ENCODE results near the gene LOXL3.
"Not testable (repeated sequence)": the region's sequence is repeated elsewhere in the genome, so short reads cannot be mapped to it uniquely, and the experiment has no call there.

LOXL3 gene

DNA sequence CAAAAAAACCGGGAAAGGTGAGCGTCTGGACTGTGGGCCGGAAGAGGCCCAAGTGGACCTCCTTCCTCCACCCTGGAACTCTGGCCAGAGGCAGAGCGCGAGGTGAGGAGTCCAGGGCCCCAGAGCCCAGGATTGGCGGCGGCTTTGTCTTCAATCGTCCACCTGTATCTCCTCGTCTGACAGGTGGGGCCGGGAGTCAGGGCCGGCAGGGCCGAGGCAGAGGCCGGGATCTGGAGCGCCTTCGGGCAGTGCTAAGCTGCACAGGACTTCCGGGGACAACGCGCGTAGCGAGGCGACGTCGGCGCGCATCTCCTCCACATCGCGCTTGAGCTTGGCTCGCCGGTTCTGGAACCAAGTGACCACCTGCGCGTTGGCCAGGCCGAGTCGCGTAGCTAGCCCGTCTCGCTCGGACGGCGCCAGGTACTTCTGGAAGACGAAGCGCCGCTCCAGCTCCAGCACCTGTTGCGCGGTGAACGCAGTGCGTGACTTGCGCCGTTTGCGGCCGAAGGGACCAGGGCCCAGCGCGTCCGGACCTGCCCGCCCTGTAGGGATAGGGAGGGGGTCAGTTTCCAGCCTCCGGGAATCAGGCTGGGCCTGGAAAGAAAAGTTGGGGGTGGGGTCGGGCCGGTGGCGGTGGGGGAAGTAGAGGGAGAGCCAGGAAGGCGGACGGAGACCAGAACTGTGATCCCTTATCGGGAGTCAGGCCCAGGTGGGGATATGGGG, 55.8 kb downstream of the LOXL3 start:
- intact Hi-C loops (cut with micrococcal nuclease), result loop anchor here (5.0 kb wide), 1 partner anchor 34 kb away; no protein-coding TSS in a partner anchor
- Mint-ChIP-seq H3K27me3 (peaks cover 67% of the 10 kb centered on the region), H3K36me3 (ENCODE audit: low read depth) (peaks cover 19% of the 10 kb centered on the region), H3K4me1 (ENCODE audit: low read depth) (peaks cover 46% of the 10 kb centered on the region), H3K9me3 (no peaks in the 10 kb centered on the region), H3K4me3 (peak overlapping the region; percentile 69), H3K27ac (peak overlapping the region; percentile 45)

DNA sequence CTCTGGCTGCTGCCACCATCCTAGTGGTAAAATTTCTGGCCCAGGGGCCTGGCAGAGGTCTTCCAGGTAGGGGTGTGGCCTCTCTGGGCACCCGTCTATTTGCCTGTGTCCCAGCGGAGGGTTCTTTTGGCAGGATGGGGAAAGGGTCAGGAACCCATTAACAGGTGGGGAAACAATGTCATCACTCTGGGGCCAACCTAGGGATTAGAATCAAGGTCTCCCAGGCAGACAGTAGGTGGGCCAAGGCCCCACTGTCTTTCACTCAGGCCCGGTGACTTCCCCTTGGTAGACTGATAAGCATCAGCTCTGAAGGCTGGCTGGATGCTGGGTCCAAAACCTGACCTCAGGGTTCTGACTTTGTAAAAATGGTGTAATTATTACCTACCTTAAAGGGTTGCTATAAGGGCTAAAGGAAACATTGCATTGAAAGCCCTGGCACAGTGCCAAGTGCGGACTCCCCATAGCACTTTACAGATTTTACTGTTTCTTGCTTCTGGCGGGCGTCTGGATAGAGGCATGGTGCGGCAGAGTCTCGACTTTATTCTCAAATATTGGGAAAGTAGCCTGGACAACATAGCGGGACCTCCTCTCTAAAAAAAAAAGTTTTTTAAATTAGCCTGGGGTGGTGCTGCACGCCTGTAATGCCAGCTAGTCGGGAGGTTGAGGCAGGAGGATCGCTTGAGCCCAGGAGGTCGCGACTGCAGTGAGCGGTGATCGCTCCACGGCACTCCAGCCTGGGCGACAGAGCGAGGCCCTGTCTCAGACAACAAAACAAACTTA, 56.6 kb downstream of the LOXL3 start:
- Mint-ChIP-seq H3K9me3 (no peaks in the 10 kb centered on the region), H3K27ac (no peak overlapping the region), H3K27me3 (peaks cover 64% of the 10 kb centered on the region), H3K36me3 (ENCODE audit: low read depth) (peaks cover 21% of the 10 kb centered on the region), H3K4me3 (peak overlapping the region; percentile 69), H3K4me1 (ENCODE audit: low read depth) (peaks cover 40% of the 10 kb centered on the region)
- intact Hi-C loops (cut with micrococcal nuclease), result loop anchor here (5.0 kb wide), 1 partner anchor 35 kb away; no protein-coding TSS in a partner anchor

GRCh38 chr2:74495440-74495839, 58.3 kb downstream of the LOXL3 start:
- no peak overlapping the region for H3K27ac Mint-ChIP-seq
- peaks cover 29% of the 10 kb centered on the region for H3K4me1 Mint-ChIP-seq (ENCODE audit: low read depth)
- intact Hi-C loops (cut with micrococcal nuclease), result loop anchor here (5.0 kb wide), 1 partner anchor 37 kb away; no protein-coding TSS in a partner anchor
- H3K4me3 Mint-ChIP-seq, result no peak overlapping the region
- H3K27me3 Mint-ChIP-seq, result peaks cover 47% of the 10 kb centered on the region
- H3K9me3 Mint-ChIP-seq, result no peaks in the 10 kb centered on the region
- H3K36me3 Mint-ChIP-seq (ENCODE audit: low read depth), result peaks cover 38% of the 10 kb centered on the region

DNA sequence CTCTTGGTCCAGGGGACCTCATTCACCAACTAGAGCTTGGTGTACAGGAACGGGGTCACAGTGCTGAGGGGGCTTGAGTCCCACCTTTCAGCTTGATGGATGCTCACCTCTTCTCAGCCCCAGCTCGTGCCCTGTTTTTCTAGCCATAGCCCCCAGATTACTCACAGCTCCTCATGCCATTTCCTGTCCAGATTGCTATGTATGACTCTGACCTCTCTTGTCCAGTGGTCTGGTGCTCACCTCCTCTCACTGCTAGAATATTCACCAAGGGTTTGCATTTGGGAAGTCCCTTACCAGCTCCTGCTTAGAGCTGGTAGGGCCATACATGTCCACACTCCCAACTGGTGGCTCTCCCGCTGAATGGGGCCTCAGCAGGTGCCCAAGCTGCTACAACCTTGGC, 60.2 kb downstream of the LOXL3 start:
- no peak overlapping the region for H3K4me3 Mint-ChIP-seq
- intact Hi-C loops (cut with micrococcal nuclease), result no loop called here
- no peak overlapping the region for H3K27ac Mint-ChIP-seq
- H3K36me3 Mint-ChIP-seq (ENCODE audit: low read depth), result peaks cover 57% of the 10 kb centered on the region
- H3K27me3 Mint-ChIP-seq, result peaks cover 28% of the 10 kb centered on the region
- peaks cover 13% of the 10 kb centered on the region for H3K4me1 Mint-ChIP-seq (ENCODE audit: low read depth)
- no peaks in the 10 kb centered on the region for H3K9me3 Mint-ChIP-seq

GRCh38 chr2:74491648-74492544, 61.8 kb downstream of the LOXL3 start:
- Mint-ChIP-seq H3K36me3 (ENCODE audit: low read depth) (peaks cover 63% of the 10 kb centered on the region), H3K27ac (no peak overlapping the region), H3K9me3 (no peaks in the 10 kb centered on the region), H3K27me3 (peaks cover 13% of the 10 kb centered on the region), H3K4me3 (no peak overlapping the region), H3K4me1 (ENCODE audit: low read depth) (peaks cover 2% of the 10 kb centered on the region)
- intact Hi-C loops (cut with micrococcal nuclease), result no loop called here

GRCh38 chr2:74489906-74490305, 63.8 kb downstream of the LOXL3 start:
- no peaks in the 10 kb centered on the region for H3K27me3 Mint-ChIP-seq
- no peak overlapping the region for H3K27ac Mint-ChIP-seq
- peaks cover 83% of the 10 kb centered on the region for H3K36me3 Mint-ChIP-seq (ENCODE audit: low read depth)
- H3K4me1 Mint-ChIP-seq (ENCODE audit: low read depth), result peaks cover 8% of the 10 kb centered on the region
- H3K4me3 Mint-ChIP-seq, result no peak overlapping the region
- intact Hi-C loops (cut with micrococcal nuclease), result no loop called here
- H3K9me3 Mint-ChIP-seq, result no peaks in the 10 kb centered on the region

DNA sequence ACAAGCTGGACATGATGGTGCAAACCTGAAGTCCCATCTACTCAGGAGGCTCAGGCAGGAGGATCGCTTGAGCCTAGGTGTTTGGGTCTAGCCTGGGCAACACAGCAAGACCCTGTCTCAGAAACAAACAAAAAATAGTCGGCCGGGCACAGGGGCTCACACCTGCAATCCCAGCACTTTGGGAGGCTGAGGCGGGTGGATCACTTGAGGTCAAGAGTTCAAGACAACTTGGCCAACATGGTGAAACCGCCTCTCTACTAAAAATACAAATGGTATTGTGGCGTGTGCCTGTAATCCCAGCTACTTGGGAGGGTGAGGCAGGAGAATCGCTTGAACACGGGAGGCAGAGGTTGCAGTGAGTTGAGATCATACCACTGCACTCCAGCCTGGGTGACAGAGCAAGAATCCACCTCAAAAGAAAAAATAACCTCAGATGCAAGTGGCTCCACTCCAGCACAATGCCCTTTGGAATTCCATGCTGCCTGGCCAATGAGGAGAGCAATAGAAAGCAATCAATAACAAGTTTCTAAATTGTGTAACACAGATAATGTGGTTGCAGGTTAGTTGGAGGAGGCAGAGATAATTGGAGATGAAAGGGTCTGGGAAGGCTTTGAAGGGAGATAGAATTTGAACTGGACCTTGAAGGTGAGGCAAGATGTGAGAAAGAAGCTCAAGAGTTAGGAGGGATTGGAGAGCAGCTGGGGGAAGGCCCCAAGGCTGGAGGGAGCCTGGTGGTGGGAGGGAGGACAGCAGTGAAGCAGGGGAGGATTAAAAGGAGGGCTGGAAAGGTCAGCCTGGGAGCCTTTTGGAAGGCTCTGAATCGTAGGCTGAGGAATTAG, 64.9 kb downstream of the LOXL3 start:
- H3K4me1 Mint-ChIP-seq (ENCODE audit: low read depth), result peaks cover 15% of the 10 kb centered on the region

GRCh38 chr2:74486141-74486540, 67.6 kb downstream of the LOXL3 start:
- intact Hi-C loops (cut with micrococcal nuclease), result no loop called here
- H3K36me3 Mint-ChIP-seq (ENCODE audit: low read depth), result peaks cover 70% of the 10 kb centered on the region
- H3K4me1 Mint-ChIP-seq (ENCODE audit: low read depth), result peaks cover 32% of the 10 kb centered on the region
- no peaks in the 10 kb centered on the region for H3K27me3 Mint-ChIP-seq
- no peak overlapping the region for H3K27ac Mint-ChIP-seq
- no peaks in the 10 kb centered on the region for H3K9me3 Mint-ChIP-seq
- H3K4me3 Mint-ChIP-seq, result no peak overlapping the region

More for the DNA sequence above, 64.9 kb downstream of the LOXL3 start:
- Mint-ChIP-seq H3K4me3 (no peak overlapping the region), H3K27me3 (no peaks in the 10 kb centered on the region), H3K9me3 (no peaks in the 10 kb centered on the region), H3K27ac (no peak overlapping the region), H3K36me3 (ENCODE audit: low read depth) (peaks cover 80% of the 10 kb centered on the region)
- intact Hi-C loops (cut with micrococcal nuclease), result no loop called here

GRCh38 chr2:74483675-74484164, 70.0 kb downstream of the LOXL3 start:
- H3K4me3 Mint-ChIP-seq, result peak overlapping the region; percentile 97
- intact Hi-C loops (cut with micrococcal nuclease), result loop anchor here (1.0 to 2.0 kb wide), 5 partner anchors 29 to 104 kb away; partner anchors contain the start of genes AUP1, C2orf81, DOK1 and HTRA2

DNA sequence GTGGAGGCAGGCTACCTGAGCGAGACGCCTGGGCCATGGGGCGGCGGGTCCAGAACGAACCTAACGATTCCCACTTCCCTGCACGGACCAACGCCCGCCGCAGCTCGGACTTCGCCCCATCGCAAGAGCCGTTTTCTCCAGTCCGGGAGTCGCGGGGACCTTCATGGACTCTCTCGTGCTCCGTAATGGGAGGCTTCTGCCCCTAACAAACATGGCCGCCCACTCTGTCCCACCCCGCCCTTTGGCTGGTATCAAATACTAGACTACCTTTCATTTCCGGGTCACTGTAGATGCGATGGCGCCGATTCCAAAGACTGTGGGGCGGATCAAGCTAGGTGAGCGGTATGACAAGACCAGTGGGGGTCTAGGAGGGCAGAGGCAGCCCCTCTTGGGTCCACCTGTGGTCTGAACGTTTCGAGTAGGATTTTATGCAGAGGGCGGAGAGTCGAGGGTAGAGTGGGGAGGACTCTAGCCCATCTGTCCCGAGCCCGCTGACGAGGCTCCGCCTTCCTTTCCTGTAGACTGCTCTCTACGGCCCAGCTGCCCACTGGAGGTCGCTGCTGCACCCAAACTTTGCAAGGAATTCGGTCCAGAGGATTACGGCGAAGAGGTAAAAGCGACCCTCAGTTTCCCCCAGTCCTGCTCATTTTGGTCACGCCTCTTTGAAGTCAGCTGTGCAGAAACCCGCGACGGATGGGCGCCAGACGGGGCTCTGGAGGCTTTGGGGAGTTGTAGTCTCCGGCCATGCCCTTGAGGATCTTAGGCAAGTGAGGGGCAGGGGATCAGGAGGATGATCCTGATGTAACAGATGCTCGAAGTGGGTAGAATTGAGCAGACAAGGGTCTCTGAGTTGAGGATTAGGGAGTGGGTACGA, 70.7 kb downstream of the LOXL3 start, which contains the start of the genes CCDC142 and TTC31:
CCDC142 (minus strand) TSS at position 198 of the 874 bp plus-strand sequence; CDS start at position 37, 161 bp downstream.
TTC31 (plus strand) TSS at position 281 of the 874 bp plus-strand sequence; CDS start at position 296, 15 bp downstream.
- peak within 1 kb of the TSS; percentile 89 for H3K27ac Mint-ChIP-seq
- no peaks in the 10 kb centered on the region for H3K9me3 Mint-ChIP-seq
- H3K4me1 Mint-ChIP-seq (ENCODE audit: low read depth), result peaks cover 50% of the 10 kb centered on the region
- intact Hi-C loops (cut with micrococcal nuclease), result loop anchor here (1.0 to 2.0 kb wide), 6 partner anchors 11 to 104 kb away; partner anchors contain the start of genes AUP1, C2orf81, DOK1 and HTRA2
- H3K27me3 Mint-ChIP-seq, result no peaks in the 10 kb centered on the region
- H3K4me3 Mint-ChIP-seq, result peak within 1 kb of the TSS; percentile 97
- H3K36me3 Mint-ChIP-seq (ENCODE audit: low read depth), result peaks cover 69% of the 10 kb centered on the region

More at GRCh38 chr2:74483675-74484164, 70.0 kb downstream of the LOXL3 start:
- Mint-ChIP-seq H3K27ac (peak overlapping the region; percentile 89), H3K4me1 (ENCODE audit: low read depth) (peaks cover 50% of the 10 kb centered on the region), H3K36me3 (ENCODE audit: low read depth) (peaks cover 70% of the 10 kb centered on the region)
- H3K27me3 Mint-ChIP-seq, H3K9me3 Mint-ChIP-seq: not testable (repeated sequence)
